SK-N-MC (cell line): ENCODE measurements around the gene ARHGAP18.

Source experiments
- EZH2 ChIP-seq: fragments of 200-600 bp; sonication (generic); IDR thresholded peaks from one replicate; pipeline ENCODE4 v1.6.1; 2017; ENCODE audit warnings: antibody characterized with exemption
- POLR2AphosphoS5 ChIP-seq: IDR thresholded peaks from 2 replicates; pipeline ENCODE4 v1.6.1; 2012; ENCODE audit warnings: mild to moderate bottlenecking, low read depth, low read length, borderline replicate concordance

GRCh38 chr6:129704708-129705107 is 5.3 kb downstream of the ARHGAP18 start:
- TF ChIP-seq POLR2AphosphoS5, result no peak
- no peak for TF ChIP-seq EZH2
